ENCODE measurements around the gene PIK3C2A. TPM values are rescaled to one million over a fixed set of nuclear protein-coding genes. Genes with fewer than 3 reads are reported as not detected.

The PIK3C2A gene
- total and polyA plus RNA-seq, 2 of the 13 experiments (the other 11 are each of a cell fraction or from before 2014, with no cell fraction given) = 27.5 to 49.9 TPM

- intact Hi-C loops (cut with micrococcal nuclease; ENCODE audit: unreplicated experiment) = no loop called here
- no peak overlapping the region for H2AFZ ChIP-seq (ENCODE audit: low read length)
- H4K20me1 ChIP-seq (ENCODE audit: insufficient read depth, low read length) = peaks cover 19% of the 10 kb centered on the region
- no peaks in the 10 kb centered on the region for H3K4me1 ChIP-seq (ENCODE audit: insufficient read depth, low read length)
- WGBS (ENCODE audit: low lambda C conversion rate) = 90% methylated on average over 2 of the region's 2 CpGs
- TF ChIP-seq ZNF468 (CRISPR knock-in tag; IDR thresholded peaks at IDR 0.05) (no peak), CTCF (CRISPR knock-in tag; IDR thresholded peaks at IDR 0.05) (0 out of 2 replicates have a peak, but pooled peaks have one; percentile 10), SOX5 (CRISPR knock-in tag; IDR thresholded peaks at IDR 0.05; ENCODE audit: borderline replicate concordance) (no peak), STAG1 (CRISPR knock-in tag; IDR thresholded peaks at IDR 0.05) (peak; percentile 17; the same call in 1 of the 2 replicates), TRIM22 (IDR thresholded peaks at IDR 0.05) (no peak)
- H3K27ac ChIP-seq (ENCODE audit: extremely low read length, insufficient read depth, low read length) = no peak overlapping the region
- H3K36me3 ChIP-seq (replicated peaks in 1 of 2; ENCODE audit: control insufficient read depth in 1 of 2, insufficient read depth in 2 of 2, low read length in 2 of 2) = peaks cover 6 to 31% of the 10 kb centered on the region in 2 experiments; a peak in 4 of 5 replicates
- H3K9ac ChIP-seq (ENCODE audit: insufficient read depth, low read depth, low read length) = no peak overlapping the region
- no peak overlapping the region for H3K4me2 ChIP-seq (ENCODE audit: low read depth, low read length)
- in situ Hi-C loops (cut with HindIII; ENCODE audit: extremely low pct_ligation_motif_present, low pct_unique_long_range_greater_than_20kb) = no loop called here
- POLR2A ChIA-PET = no interaction called here
- CTCF ChIA-PET (ENCODE audit: low intra/inter-chr PET ratio, low total read pairs) = no interaction called here
- FAIRE-seq (no peak), ATAC-seq (no peak), DNase-seq (ENCODE audit: low spot score) (no peak)
- H3K27me3 ChIP-seq (ENCODE audit: control insufficient read depth in 1 of 2, insufficient read depth in 2 of 2, low read length in 2 of 2) = no peaks in the 10 kb centered on the region
- H3K79me2 ChIP-seq (ENCODE audit: insufficient read depth, low read length) = peaks cover 76% of the 10 kb centered on the region
- no TSS peak for BruUV-seq (replicated peaks)
- no peaks in the 10 kb centered on the region for H3K9me3 ChIP-seq (ENCODE audit: low read length)
- no peak overlapping the region for H3K4me3 ChIP-seq (replicated peaks in 1 of 3; ENCODE audit: insufficient read depth in 1 of 3, low read depth in 2 of 3, low read length in 3 of 3)
Observed at GRCh38 chr11:17188675-17189074, 19.1 kb downstream of the PIK3C2A start.

All from HepG2 (cell line).